LNCAP (cell line): ENCODE data around the gene ATPAF2.

Experiments
- TF ChIP-seq, protein P1 (sequence below): fragments of 450-650 bp; IDR thresholded peaks from 2 replicates; pipeline ENCODE4 v1.5.1; 2017; ENCODE audit warnings: mild to moderate bottlenecking

ATPAF2 gene

DNA sequence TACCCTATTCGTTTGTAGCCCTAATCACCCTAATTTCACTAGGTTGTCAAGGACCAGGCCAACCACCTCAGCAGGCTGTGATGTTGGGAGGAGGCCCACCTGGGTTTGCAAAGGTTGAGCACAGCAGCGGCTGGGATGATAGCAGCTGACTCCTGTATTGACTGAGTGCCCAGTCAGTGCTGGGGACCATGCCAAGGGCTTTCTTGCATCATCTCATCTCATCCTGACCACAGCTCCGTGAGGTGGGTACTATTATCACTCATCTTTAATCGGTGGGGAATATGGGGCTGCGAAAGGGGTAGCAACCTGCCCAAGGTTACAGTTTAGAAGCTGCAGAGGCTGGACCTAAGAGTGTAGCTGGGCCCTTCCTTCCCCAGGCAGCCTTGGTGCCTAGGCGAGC is 11.7 kb downstream of the ATPAF2 start:
- TF ChIP-seq, protein P1, sequence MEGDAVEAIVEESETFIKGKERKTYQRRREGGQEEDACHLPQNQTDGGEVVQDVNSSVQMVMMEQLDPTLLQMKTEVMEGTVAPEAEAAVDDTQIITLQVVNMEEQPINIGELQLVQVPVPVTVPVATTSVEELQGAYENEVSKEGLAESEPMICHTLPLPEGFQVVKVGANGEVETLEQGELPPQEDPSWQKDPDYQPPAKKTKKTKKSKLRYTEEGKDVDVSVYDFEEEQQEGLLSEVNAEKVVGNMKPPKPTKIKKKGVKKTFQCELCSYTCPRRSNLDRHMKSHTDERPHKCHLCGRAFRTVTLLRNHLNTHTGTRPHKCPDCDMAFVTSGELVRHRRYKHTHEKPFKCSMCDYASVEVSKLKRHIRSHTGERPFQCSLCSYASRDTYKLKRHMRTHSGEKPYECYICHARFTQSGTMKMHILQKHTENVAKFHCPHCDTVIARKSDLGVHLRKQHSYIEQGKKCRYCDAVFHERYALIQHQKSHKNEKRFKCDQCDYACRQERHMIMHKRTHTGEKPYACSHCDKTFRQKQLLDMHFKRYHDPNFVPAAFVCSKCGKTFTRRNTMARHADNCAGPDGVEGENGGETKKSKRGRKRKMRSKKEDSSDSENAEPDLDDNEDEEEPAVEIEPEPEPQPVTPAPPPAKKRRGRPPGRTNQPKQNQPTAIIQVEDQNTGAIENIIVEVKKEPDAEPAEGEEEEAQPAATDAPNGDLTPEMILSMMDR: no peak

DNA sequence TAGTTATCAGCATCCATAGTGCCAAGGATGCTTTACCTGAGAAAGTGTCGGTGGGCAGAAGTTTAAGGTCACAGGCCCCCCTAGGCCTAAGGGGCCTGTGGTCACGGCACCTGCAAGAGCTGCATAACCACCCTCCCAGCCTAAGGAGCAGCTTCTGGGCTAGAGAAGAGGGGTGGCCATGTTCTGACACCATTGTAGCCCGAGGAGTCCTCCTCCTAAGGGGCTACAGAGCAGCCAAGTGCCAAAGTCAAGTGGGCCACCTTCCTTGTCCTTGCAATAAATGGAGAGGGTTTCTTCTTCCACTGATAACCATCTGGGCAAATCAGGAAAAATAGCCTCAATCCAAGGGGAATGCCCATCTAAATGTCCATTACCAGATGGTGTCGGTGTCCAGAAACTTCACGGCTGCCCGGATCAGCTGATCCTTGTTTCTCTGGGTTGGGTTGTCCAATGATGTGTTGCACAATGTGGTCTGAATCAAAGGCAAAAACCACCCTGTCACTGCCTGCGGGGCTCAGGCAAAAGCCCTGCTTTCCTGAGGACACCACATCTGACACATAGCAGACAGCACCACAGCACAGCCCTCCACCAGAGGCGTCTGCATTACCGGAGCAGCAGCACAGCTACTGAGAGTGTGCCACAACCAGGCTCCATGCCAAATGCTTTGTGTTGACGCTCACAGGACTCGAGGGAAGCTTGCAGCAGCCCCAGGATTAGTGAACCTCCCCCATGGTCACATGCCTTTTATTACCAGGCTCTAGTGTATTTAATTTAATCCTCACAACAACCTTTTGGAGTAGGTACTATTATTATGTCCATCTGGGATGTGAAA is 12.8 kb downstream of the ATPAF2 start:
- TF ChIP-seq, protein P1: no peak

DNA sequence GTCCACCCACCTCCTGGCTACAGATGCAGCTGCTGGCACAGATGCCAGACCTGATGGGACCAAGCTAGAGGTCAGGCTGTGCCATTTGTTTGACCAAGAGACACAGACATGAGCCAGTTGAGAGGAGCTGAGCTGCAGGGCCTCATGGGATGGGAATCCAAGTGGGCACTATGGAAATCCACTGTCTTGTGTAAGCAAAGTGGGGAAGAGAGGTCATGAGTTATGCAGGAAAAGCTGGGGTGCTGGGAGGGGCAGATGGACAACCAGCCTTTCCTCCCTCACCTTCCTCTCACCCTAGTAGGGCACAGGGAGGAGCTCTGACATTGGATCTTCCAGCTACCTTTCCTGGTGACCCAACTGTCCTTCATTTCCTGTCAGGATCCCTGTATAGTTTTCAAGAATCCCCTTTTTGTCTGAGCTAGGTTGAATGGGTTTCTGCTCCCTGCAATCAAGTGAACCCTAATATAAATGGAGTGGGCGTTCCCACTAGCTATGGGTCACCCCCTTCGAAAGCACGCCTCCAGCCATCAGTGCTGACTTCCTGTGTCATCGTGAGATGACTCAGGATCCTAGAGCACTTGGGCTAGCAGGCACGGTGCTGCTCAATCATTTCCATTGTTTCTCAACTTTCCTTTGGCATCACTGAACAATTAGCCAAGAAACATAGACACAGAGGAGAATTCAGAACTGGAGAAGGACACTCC is 13.6 kb downstream of the ATPAF2 start:
- TF ChIP-seq, protein P1: no peak

DNA sequence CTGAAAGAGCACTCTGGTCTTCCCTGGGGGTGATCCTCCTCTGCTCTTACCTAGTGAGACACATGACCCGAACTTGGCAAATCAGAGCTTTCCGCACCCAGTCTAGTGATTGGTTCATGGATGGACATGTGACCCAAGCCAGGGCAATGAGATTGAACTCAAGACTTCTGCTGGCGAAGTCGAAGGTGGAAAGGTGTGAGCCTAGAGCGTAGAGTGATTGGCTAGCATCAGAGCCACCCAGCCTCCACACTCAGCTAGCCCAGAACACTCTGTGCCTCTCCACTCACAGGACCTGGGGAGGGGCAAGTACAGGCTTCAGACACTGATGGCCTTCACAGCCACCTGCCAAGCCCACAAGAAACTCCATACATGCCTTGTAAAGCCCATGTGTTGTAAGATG is 17.6 kb downstream of the ATPAF2 start:
- TF ChIP-seq, protein P1: no peak

DNA sequence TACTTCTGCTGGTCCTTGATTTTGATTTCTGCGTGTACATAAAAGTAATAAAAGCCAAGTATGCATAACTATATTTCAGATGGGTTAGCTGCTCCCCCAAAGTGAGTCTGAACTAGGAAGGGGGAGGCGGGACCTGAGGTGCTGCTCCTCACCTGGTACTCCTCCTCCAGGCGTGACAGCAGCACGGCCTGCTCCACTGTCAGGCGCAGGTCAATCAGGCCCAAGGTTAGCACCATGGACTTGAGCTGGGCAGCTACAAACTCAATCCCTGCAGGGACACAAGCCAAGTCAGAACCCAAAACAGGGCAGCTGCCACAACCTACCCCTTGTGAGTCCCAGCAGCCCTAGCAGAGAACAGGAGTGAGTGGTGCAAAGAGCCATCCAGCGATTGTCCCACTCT is 18.0 kb downstream of the ATPAF2 start:
- TF ChIP-seq, protein P1: no peak

DNA sequence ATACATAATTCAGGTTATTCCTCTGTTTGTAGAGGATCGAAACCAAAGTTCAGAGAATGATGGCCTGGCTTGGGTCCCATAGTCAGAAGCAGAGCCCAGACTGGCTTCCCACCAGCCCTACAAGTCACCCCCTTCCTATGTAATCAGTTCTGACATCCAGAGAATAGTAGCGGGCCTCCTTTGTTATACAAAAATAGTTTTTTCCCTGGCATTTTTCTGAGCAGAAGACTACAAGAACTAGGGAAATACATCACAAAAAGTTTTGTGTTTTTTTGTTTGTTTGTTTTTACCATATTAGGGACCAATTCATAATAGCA is 19.2 kb downstream of the ATPAF2 start:
- TF ChIP-seq, protein P1: no peak

DNA sequence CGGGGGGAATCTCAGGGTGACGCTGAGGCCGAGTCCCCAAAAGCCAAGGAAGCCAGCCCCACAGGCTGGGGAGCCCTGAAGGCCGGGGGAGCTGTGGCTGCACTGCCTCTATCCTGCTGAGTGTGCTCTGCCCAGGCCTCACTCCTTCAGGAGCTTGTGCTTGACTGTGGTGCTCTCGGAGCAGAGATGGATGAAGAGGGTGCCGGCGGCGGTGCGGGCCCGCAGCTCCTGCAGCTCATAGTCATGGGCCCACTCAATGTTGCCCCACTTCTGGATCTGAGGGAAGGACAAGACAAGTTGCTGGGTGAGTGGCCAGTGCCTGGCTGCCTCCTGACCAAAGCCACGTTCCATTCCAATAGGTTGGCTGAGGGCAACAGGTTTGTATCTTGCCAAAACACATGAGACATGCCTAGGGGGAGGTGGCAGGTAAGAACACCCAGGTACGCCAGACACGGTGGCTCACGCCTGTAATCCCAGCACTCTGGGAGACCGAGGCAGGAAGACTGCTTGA is 20.5 kb downstream of the ATPAF2 start:
- TF ChIP-seq, protein P1: no peak
